Measurements from ENCODE around the gene C22orf31. TPM values are rescaled to one million over a fixed set of nuclear protein-coding genes. Genes with fewer than 3 reads are reported as not detected.

Gene C22orf31
- total RNA-seq, 1 experiment from 2014 or later, result not detected

DNA sequence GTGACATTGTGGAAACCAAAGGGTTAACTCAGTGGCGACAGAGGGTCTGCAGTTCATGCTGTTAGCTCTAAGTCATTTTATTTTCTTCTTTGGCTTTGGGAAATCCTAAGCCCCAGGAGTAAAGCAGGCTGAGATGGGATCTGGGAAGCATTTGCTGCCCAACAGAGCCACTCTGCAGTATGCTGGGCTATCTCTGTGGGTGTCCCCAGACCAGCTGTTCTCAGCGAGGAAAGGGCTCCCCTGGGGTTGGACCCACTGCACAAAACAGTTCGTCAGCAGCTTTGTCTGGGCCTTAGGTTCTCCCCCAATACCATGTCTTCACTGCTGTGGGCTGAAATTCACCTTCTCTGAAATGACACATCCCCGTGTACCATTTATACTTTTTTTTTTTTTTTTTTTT, 45.2 kb upstream of the C22orf31 start:
- Histone ChIP-seq H4K20me1 (ENCODE audit: insufficient read depth) (no peaks in the 10 kb centered on the region), H3K79me2 (ENCODE audit: insufficient read depth, low read length) (no peaks in the 10 kb centered on the region), H3K4me3 (replicated peaks in 1 of 2; ENCODE audit: low read depth in 1 of 2, low read length in 2 of 2) (no peak overlapping the region), H3K9me2 (ENCODE audit: insufficient read depth) (no peaks in the 10 kb centered on the region), H3K4me2 (ENCODE audit: low read length) (no peak overlapping the region), H2AFZ (ENCODE audit: low read depth, low read length, poor library complexity, severe bottlenecking) (no peak overlapping the region), H3K9me3 (ENCODE audit: control insufficient read depth in 1 of 2, insufficient read depth in 1 of 2, low read depth in 1 of 2, low read length in 2 of 2) (no peaks in the 10 kb centered on the region), H3K27ac (ENCODE audit: low read depth, low read length) (no peak overlapping the region), H3K9ac (ENCODE audit: low read length) (no peak overlapping the region), H3K36me3 (ENCODE audit: control insufficient read depth in 1 of 2, insufficient read depth in 2 of 2, low read length in 2 of 2) (no peaks in the 10 kb centered on the region), H3K27me3 (ENCODE audit: insufficient read depth, low read length) (no peaks in the 10 kb centered on the region), H3K4me1 (ENCODE audit: control insufficient read depth in 1 of 2, insufficient read depth in 2 of 2, low read length in 2 of 2) (peaks cover 0 to 10% of the 10 kb centered on the region in 2 experiments; a peak in 1 of 4 replicates)
- BruUV-seq (replicated peaks), result no TSS peak
- ATAC-seq (no peak), DNase-seq (ENCODE audit: low read depth, low spot score) (no peak)
- ChIA-PET POLR2A (no interaction called here), RAD21 (ENCODE audit: low non-redundant PET in 1 of 2, low total read pairs in 2 of 2, uncharacterized antibody in 2 of 2, unreplicated experiment in 2 of 2) (no interaction called here), CTCF (no interaction called here)
- intact Hi-C loops (cut with micrococcal nuclease), result no loop called here
- no peak for TF ChIP-seq YY1 (IDR thresholded peaks at IDR 0.05; ENCODE audit: extremely low read depth, insufficient replicate concordance, low read depth, low read length)
- TF ChIP-seq, protein P1, sequence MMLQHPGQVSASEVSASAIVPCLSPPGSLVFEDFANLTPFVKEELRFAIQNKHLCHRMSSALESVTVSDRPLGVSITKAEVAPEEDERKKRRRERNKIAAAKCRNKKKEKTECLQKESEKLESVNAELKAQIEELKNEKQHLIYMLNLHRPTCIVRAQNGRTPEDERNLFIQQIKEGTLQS (IDR thresholded peaks at IDR 0.05), result no peak
- TF ChIP-seq, protein P2, sequence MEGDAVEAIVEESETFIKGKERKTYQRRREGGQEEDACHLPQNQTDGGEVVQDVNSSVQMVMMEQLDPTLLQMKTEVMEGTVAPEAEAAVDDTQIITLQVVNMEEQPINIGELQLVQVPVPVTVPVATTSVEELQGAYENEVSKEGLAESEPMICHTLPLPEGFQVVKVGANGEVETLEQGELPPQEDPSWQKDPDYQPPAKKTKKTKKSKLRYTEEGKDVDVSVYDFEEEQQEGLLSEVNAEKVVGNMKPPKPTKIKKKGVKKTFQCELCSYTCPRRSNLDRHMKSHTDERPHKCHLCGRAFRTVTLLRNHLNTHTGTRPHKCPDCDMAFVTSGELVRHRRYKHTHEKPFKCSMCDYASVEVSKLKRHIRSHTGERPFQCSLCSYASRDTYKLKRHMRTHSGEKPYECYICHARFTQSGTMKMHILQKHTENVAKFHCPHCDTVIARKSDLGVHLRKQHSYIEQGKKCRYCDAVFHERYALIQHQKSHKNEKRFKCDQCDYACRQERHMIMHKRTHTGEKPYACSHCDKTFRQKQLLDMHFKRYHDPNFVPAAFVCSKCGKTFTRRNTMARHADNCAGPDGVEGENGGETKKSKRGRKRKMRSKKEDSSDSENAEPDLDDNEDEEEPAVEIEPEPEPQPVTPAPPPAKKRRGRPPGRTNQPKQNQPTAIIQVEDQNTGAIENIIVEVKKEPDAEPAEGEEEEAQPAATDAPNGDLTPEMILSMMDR (IDR thresholded peaks at IDR 0.05 in 2 of 3, conservative IDR thresholded peaks at IDR 0.05 in 1 of 3; ENCODE audit: borderline replicate concordance in 1 of 3, insufficient read depth in 1 of 3, low read depth in 2 of 3, low read length in 2 of 3), result no peak
- TF ChIP-seq SRF (IDR thresholded peaks at IDR 0.05; ENCODE audit: low read depth), result no peak
- TF ChIP-seq FOSL1 (IDR thresholded peaks at IDR 0.05; ENCODE audit: low read depth), result no peak
- no peak for TF ChIP-seq TCF7L2 (IDR thresholded peaks at IDR 0.05; ENCODE audit: borderline replicate concordance, extremely low read depth, insufficient read depth, insufficient read length)
- no peak for TF ChIP-seq EZH2 (IDR thresholded peaks at IDR 0.05)
- no peak for TF ChIP-seq ZFX (IDR thresholded peaks at IDR 0.05)
- no peak for TF ChIP-seq POLR2A (IDR thresholded peaks at IDR 0.05; ENCODE audit: borderline replicate concordance, extremely low read depth, insufficient read depth, insufficient read length)
- TF ChIP-seq, protein P3, sequence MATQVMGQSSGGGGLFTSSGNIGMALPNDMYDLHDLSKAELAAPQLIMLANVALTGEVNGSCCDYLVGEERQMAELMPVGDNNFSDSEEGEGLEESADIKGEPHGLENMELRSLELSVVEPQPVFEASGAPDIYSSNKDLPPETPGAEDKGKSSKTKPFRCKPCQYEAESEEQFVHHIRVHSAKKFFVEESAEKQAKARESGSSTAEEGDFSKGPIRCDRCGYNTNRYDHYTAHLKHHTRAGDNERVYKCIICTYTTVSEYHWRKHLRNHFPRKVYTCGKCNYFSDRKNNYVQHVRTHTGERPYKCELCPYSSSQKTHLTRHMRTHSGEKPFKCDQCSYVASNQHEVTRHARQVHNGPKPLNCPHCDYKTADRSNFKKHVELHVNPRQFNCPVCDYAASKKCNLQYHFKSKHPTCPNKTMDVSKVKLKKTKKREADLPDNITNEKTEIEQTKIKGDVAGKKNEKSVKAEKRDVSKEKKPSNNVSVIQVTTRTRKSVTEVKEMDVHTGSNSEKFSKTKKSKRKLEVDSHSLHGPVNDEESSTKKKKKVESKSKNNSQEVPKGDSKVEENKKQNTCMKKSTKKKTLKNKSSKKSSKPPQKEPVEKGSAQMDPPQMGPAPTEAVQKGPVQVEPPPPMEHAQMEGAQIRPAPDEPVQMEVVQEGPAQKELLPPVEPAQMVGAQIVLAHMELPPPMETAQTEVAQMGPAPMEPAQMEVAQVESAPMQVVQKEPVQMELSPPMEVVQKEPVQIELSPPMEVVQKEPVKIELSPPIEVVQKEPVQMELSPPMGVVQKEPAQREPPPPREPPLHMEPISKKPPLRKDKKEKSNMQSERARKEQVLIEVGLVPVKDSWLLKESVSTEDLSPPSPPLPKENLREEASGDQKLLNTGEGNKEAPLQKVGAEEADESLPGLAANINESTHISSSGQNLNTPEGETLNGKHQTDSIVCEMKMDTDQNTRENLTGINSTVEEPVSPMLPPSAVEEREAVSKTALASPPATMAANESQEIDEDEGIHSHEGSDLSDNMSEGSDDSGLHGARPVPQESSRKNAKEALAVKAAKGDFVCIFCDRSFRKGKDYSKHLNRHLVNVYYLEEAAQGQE (IDR thresholded peaks at IDR 0.05; ENCODE audit: low read depth), result no peak
- TF ChIP-seq CEBPB (IDR thresholded peaks at IDR 0.05; ENCODE audit: low read depth), result no peak
- TF ChIP-seq POLR2AphosphoS5 (IDR thresholded peaks at IDR 0.05; ENCODE audit: low read depth, low read length), result no peak
- no peak for TF ChIP-seq SIN3A (IDR thresholded peaks at IDR 0.05; ENCODE audit: low read depth)
- TF ChIP-seq, protein P4, sequence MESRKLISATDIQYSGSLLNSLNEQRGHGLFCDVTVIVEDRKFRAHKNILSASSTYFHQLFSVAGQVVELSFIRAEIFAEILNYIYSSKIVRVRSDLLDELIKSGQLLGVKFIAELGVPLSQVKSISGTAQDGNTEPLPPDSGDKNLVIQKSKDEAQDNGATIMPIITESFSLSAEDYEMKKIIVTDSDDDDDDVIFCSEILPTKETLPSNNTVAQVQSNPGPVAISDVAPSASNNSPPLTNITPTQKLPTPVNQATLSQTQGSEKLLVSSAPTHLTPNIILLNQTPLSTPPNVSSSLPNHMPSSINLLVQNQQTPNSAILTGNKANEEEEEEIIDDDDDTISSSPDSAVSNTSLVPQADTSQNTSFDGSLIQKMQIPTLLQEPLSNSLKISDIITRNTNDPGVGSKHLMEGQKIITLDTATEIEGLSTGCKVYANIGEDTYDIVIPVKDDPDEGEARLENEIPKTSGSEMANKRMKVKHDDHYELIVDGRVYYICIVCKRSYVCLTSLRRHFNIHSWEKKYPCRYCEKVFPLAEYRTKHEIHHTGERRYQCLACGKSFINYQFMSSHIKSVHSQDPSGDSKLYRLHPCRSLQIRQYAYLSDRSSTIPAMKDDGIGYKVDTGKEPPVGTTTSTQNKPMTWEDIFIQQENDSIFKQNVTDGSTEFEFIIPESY (IDR thresholded peaks at IDR 0.05; ENCODE audit: extremely low read depth, insufficient replicate concordance, low read length), result no peak
- TF ChIP-seq JUND (IDR thresholded peaks at IDR 0.05), result no peak
- no peak for TF ChIP-seq RAD21 (IDR thresholded peaks at IDR 0.05; ENCODE audit: low read depth)

Measured in HCT116 (cell line).